GM12878 (cell line): ENCODE measurements around the gene PPP1R7. TPM values are rescaled to one million over a fixed set of nuclear protein-coding genes. Genes with fewer than 3 reads are reported as not detected.

Experiments used
- ATAC-seq: fragments of 200-7000 bp; cut with Tn5 transposase; 3 replicates; pipeline ENCODE4 v1.9.1; 2020; ENCODE audit warnings: mild to moderate bottlenecking, moderate library complexity
- BruUV-seq: library from RNA; stranded (reverse); fragments of 400-500 nt; replicated peaks from 2 replicates; lab custom pipeline; 2021; lab: Mats Ljungman, UMichigan
- CTCF ChIA-PET: fragments of 300-600 bp; sonication (Branson Sonifier 250); formaldehyde crosslinking; extraction: SDS; loops from one replicate; lab custom pipeline; 2021; ENCODE audit warnings: inconsistent platforms; lab: Yijun Ruan, JAX
- POLR2A ChIA-PET: fragments of 350-600 bp; formaldehyde crosslinking; extraction: SDS; loops from one replicate; lab custom pipeline; 2021; ENCODE audit warnings: inconsistent platforms; lab: Charles Lee
- RAD21 ChIA-PET: fragments of 300-600 bp; sonication (Branson Sonifier 250); formaldehyde crosslinking; loops from one replicate; lab custom pipeline; 2023; ENCODE audit warnings: antibody characterized with exemption; ENCODE audit not compliant: unreplicated experiment; lab: Charles Lee
- SMC1A ChIA-PET: fragments of 300-600 bp; sonication (Branson Sonifier 250); formaldehyde crosslinking; loops from one replicate; lab custom pipeline; 2023; ENCODE audit not compliant: unreplicated experiment, uncharacterized antibody; lab: Charles Lee
- DNase-seq: peaks from one replicate; pipeline ENCODE4 v3.0.0-alpha.2; 2011; ENCODE audit warnings: low read depth, low spot score
- FAIRE-seq: peaks from 3 replicates; lab custom pipeline; 2011; peaks lifted over from hg19 to GRCh38; lab: Jason Lieb, UNC
- H2AFZ ChIP-seq: 2 replicates; pipeline ENCODE4 v1.6.0; 2011; ENCODE audit warnings: low read depth, low read length, control low read depth; ENCODE audit not compliant: control insufficient read depth
- H3K27ac ChIP-seq: 2 replicates; pipeline ENCODE4 v1.5.1; 2011; ENCODE audit warnings: control low read depth; ENCODE audit not compliant: control insufficient read depth, insufficient read depth
- H3K27me3 ChIP-seq, 2 experiments: replicated peaks in 1 of 2; 2 replicates each; pipeline versions ENCODE4 v1.6.0 to v1.6.1; 2011; ENCODE audit warnings: low read length in 1 of 2; ENCODE audit not compliant: control insufficient read depth in 2 of 2, insufficient read depth in 2 of 2
- H3K36me3 ChIP-seq, 2 experiments: 2 replicates each; pipeline ENCODE4 v1.5.1; 2011; ENCODE audit warnings: low read length in 1 of 2; ENCODE audit not compliant: control insufficient read depth in 2 of 2, insufficient read depth in 2 of 2
- H3K4me1 ChIP-seq: 2 replicates; pipeline ENCODE4 v1.6.1; 2011; ENCODE audit warnings: mild to moderate bottlenecking, low read length, moderate library complexity, mixed read lengths; ENCODE audit not compliant: control insufficient read depth, insufficient read depth
- H3K4me2 ChIP-seq: 2 replicates; pipeline ENCODE4 v1.6.0; 2011; ENCODE audit warnings: control low read depth; ENCODE audit not compliant: control insufficient read depth, insufficient read depth
- H3K4me3 ChIP-seq: fragments of 200-600 bp; sonication (generic); 2 replicates; pipeline ENCODE4 v1.5.1; 2016
- H3K79me2 ChIP-seq: 2 replicates; pipeline ENCODE4 v1.6.0; 2011; ENCODE audit warnings: low read length; ENCODE audit not compliant: control insufficient read depth, insufficient read depth
- H3K9ac ChIP-seq: 2 replicates; pipeline ENCODE4 v1.8.0; 2011; ENCODE audit warnings: low read length, control low read depth, mixed read lengths; ENCODE audit not compliant: control insufficient read depth, insufficient read depth
- H3K9me3 ChIP-seq: replicated peaks from 3 replicates; pipeline ENCODE4 v1.5.1; 2011; ENCODE audit warnings: mild to moderate bottlenecking, low read length; ENCODE audit not compliant: control insufficient read depth, insufficient read depth
- H4K20me1 ChIP-seq: 2 replicates; pipeline ENCODE4 v1.6.0; 2011; ENCODE audit not compliant: control insufficient read depth, insufficient read depth
- CBFB ChIP-seq: IDR thresholded peaks from 2 replicates; pipeline ENCODE4 v1.6.1; 2016; ENCODE audit warnings: antibody characterized with exemption, low read depth
- CBX5 ChIP-seq: sonication (generic); IDR thresholded peaks from 2 replicates; pipeline ENCODE4 v1.6.1; 2016; ENCODE audit warnings: low read depth, moderate library complexity, mild to moderate bottlenecking, inconsistent platforms
- EED ChIP-seq: sonication (generic); IDR thresholded peaks from 2 replicates; pipeline ENCODE4 v1.6.1; 2016; ENCODE audit warnings: antibody characterized with exemption, low read depth
- FOS ChIP-seq: IDR thresholded peaks from 3 replicates; pipeline ENCODE4 v1.6.1; 2011; ENCODE audit warnings: borderline replicate concordance; ENCODE audit not compliant: insufficient read length; ENCODE audit errors: extremely low read depth
- KDM1A ChIP-seq: fragments of 200-600 bp; sonication (generic); IDR thresholded peaks from 2 replicates; pipeline ENCODE4 v1.6.1; 2016; ENCODE audit warnings: borderline replicate concordance
- PML ChIP-seq: IDR thresholded peaks from 2 replicates; pipeline ENCODE4 v1.6.1; 2012; ENCODE audit warnings: low read length, inconsistent platforms
- SP1 ChIP-seq: IDR thresholded peaks from one replicate; pipeline ENCODE4 v1.6.1; 2011; ENCODE audit warnings: low read depth, low read length
- SRF ChIP-seq, 2 experiments: IDR thresholded peaks; 2 replicates each; pipeline ENCODE4 v1.6.1; 2011; ENCODE audit warnings: low read depth in 2 of 2, low read length in 2 of 2, mild to moderate bottlenecking in 1 of 2, moderate library complexity in 1 of 2
- ZZZ3 ChIP-seq: IDR thresholded peaks from 2 replicates; pipeline ENCODE4 v1.6.1; 2011; ENCODE audit warnings: low read depth; ENCODE audit not compliant: control insufficient read depth, insufficient read length
- WGBS: methylation state at CpG from one replicate; pipeline ENCODE4 v1.1.6; 2016; ENCODE audit warnings: low lambda C conversion rate; ENCODE audit not compliant: insufficient replicate concordance, insufficient coverage; ENCODE audit errors: missing lambda C conversion rate; 5-methylcytosine and 5-hydroxymethylcytosine counted together
- in situ Hi-C: fragments of 300-500 bp; cut with MboI; formaldehyde crosslinking; loops from 9 replicates; pipeline ENCODE4 v1.14.3; 2018; ENCODE audit warnings: mixed read lengths
- intact Hi-C: fragments of 100-400 bp; cut with micrococcal nuclease; formaldehyde crosslinking; loops from one replicate; pipeline ENCODE4 v1.14.2; 2022; ENCODE audit not compliant: unreplicated experiment
- polyA plus RNA-seq, 11 experiments: library from polyadenylated mRNA; depleted of rRNA in 4 of 11; unstranded in 6 of 11; stranded (reverse) in 5 of 11; fragments of >200 nt; fragmentation: Nextera tagmentation in 4 of 11; fragmentation: Illumina TruSeq in 1 of 11; extraction: Ambion mirVana in 4 of 11; extraction: Trizol in 1 of 11; gene quantifications; 1 replicate in 1 of 11; 2 replicates in 10 of 11; pipeline versions ENCODE4 v1.2.1 to v1.2.3, GENCODE V29; 2011 to 2016; ENCODE audit warnings: inconsistent platforms in 2 of 11, missing spikeins in 2 of 11, low read depth in 1 of 11
- total RNA-seq, 4 experiments: library from RNA; depleted of rRNA in 3 of 4; stranded (reverse); fragments of >200 nt in 3 of 4; fragmentation: Illumina TruSeq in 1 of 4; extraction: Trizol in 1 of 4; gene quantifications; 2 replicates each; pipeline versions ENCODE4 v1.2.1 to v1.2.3, GENCODE V29; 2013 to 2021
- TF ChIP-seq, protein P1 (sequence below): fragments of 450-650 bp; IDR thresholded peaks from 2 replicates; pipeline ENCODE4 v1.6.1; 2018; ENCODE audit warnings: borderline replicate concordance, mild to moderate bottlenecking; ENCODE audit not compliant: partially characterized antibody
- TF ChIP-seq, protein P2 (sequence below): fragments of 450-650 bp; IDR thresholded peaks from 2 replicates; pipeline ENCODE4 v1.6.1; 2016; ENCODE audit warnings: mild to moderate bottlenecking, moderate library complexity, borderline replicate concordance
- TF ChIP-seq, protein P3 (sequence below): fragments of 450-650 bp; IDR thresholded peaks from 2 replicates; pipeline ENCODE4 v1.6.1; 2017; ENCODE audit warnings: antibody characterized with exemption, mild to moderate bottlenecking, moderate library complexity

The PPP1R7 gene
- total and polyA plus RNA-seq, 10 of the 15 experiments (the other 5 are each of a cell fraction or from before 2014, with no cell fraction given): 78.5 to 174 (median 93.7) TPM

DNA sequence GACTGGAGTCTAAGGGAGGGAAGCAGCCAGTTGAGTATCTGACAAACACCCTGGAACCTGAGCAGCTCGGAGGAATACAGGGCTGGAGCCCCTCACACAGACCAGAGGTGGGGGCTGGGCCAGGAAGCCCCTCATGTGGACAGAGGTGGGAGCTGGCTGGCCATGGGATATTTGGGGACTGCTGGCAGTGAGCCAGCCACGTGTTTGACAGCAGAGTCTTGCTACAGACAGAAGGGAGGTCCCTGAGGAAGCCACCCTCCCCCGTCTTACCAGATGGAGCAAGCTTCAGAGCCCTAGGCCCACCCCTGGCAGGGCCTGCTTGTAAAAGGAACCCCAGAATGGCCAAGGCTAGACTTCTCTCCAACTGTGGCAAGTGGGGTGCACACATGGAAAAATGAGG is 44.6 kb upstream of the PPP1R7 start:
- 53% methylated on average over 3 of the region's 3 CpGs for whole genome bisulfite sequencing
- peaks cover 17% of the 10 kb centered on the region for H3K4me1 ChIP-seq
- H3K79me2 ChIP-seq: peaks cover 48% of the 10 kb centered on the region
- no peaks in the 10 kb centered on the region for H3K9me3 ChIP-seq
- in situ Hi-C loops (no loop called here), intact Hi-C loops (no loop called here)
- ChIA-PET SMC1A (interaction anchor here (1.8 kb wide), 1 partner anchor 12 kb away, joined by 4 read pairs; no protein-coding TSS in a partner anchor), RAD21 (no interaction called here), POLR2A (interaction anchor here (0.8 to 1.2 kb wide), 2 partner anchors 9 to 44 kb away, joined by 3 to 4 read pairs; no protein-coding TSS in a partner anchor), CTCF (interaction anchor here (0.6 kb wide), 1 partner anchor 45 kb away, joined by 3 read pairs; no protein-coding TSS in a partner anchor)
- no peak overlapping the region for H3K27ac ChIP-seq
- H3K36me3 ChIP-seq: peaks cover 4 to 12% of the 10 kb centered on the region in 2 experiments; a peak in 3 of 4 replicates
- no peak overlapping the region for H2AFZ ChIP-seq
- ATAC-seq (no peak), FAIRE-seq (no peak), DNase-seq (no peak)
- no peak overlapping the region for H3K9ac ChIP-seq
- TF ChIP-seq PML (no peak), ZZZ3 (no peak), SRF (IDR thresholded peaks at IDR 0.05; ENCODE audit: low read depth in 2 of 2, low read length in 2 of 2) (no peak), EED (no peak), CBFB (no peak), FOS (no peak), CBX5 (no peak), KDM1A (no peak), SP1 (no peak)
- TF ChIP-seq, protein P1, sequence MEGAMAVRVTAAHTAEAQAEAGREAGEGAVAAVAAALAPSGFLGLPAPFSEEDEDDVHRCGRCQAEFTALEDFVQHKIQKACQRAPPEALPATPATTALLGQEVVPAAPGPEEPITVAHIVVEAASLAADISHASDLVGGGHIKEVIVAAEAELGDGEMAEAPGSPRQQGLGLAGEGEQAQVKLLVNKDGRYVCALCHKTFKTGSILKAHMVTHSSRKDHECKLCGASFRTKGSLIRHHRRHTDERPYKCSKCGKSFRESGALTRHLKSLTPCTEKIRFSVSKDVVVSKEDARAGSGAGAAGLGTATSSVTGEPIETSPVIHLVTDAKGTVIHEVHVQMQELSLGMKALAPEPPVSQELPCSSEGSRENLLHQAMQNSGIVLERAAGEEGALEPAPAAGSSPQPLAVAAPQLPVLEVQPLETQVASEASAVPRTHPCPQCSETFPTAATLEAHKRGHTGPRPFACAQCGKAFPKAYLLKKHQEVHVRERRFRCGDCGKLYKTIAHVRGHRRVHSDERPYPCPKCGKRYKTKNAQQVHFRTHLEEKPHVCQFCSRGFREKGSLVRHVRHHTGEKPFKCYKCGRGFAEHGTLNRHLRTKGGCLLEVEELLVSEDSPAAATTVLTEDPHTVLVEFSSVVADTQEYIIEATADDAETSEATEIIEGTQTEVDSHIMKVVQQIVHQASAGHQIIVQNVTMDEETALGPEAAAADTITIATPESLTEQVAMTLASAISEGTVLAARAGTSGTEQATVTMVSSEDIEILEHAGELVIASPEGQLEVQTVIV: no peak
- TF ChIP-seq, protein P2, sequence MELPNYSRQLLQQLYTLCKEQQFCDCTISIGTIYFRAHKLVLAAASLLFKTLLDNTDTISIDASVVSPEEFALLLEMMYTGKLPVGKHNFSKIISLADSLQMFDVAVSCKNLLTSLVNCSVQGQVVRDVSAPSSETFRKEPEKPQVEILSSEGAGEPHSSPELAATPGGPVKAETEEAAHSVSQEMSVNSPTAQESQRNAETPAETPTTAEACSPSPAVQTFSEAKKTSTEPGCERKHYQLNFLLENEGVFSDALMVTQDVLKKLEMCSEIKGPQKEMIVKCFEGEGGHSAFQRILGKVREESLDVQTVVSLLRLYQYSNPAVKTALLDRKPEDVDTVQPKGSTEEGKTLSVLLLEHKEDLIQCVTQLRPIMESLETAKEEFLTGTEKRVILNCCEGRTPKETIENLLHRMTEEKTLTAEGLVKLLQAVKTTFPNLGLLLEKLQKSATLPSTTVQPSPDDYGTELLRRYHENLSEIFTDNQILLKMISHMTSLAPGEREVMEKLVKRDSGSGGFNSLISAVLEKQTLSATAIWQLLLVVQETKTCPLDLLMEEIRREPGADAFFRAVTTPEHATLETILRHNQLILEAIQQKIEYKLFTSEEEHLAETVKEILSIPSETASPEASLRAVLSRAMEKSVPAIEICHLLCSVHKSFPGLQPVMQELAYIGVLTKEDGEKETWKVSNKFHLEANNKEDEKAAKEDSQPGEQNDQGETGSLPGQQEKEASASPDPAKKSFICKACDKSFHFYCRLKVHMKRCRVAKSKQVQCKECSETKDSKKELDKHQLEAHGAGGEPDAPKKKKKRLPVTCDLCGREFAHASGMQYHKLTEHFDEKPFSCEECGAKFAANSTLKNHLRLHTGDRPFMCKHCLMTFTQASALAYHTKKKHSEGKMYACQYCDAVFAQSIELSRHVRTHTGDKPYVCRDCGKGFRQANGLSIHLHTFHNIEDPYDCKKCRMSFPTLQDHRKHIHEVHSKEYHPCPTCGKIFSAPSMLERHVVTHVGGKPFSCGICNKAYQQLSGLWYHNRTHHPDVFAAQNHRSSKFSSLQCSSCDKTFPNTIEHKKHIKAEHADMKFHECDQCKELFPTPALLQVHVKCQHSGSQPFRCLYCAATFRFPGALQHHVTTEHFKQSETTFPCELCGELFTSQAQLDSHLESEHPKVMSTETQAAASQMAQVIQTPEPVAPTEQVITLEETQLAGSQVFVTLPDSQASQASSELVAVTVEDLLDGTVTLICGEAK: no peak
- TF ChIP-seq, protein P3, sequence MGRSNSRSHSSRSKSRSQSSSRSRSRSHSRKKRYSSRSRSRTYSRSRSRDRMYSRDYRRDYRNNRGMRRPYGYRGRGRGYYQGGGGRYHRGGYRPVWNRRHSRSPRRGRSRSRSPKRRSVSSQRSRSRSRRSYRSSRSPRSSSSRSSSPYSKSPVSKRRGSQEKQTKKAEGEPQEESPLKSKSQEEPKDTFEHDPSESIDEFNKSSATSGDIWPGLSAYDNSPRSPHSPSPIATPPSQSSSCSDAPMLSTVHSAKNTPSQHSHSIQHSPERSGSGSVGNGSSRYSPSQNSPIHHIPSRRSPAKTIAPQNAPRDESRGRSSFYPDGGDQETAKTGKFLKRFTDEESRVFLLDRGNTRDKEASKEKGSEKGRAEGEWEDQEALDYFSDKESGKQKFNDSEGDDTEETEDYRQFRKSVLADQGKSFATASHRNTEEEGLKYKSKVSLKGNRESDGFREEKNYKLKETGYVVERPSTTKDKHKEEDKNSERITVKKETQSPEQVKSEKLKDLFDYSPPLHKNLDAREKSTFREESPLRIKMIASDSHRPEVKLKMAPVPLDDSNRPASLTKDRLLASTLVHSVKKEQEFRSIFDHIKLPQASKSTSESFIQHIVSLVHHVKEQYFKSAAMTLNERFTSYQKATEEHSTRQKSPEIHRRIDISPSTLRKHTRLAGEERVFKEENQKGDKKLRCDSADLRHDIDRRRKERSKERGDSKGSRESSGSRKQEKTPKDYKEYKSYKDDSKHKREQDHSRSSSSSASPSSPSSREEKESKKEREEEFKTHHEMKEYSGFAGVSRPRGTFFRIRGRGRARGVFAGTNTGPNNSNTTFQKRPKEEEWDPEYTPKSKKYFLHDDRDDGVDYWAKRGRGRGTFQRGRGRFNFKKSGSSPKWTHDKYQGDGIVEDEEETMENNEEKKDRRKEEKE: no peak
- H4K20me1 ChIP-seq: no peaks in the 10 kb centered on the region
- no peak overlapping the region for H3K4me3 ChIP-seq
- H3K4me2 ChIP-seq: no peak overlapping the region
- no peaks in the 10 kb centered on the region for H3K27me3 ChIP-seq
- no TSS peak for BruUV-seq
